Measurements from ENCODE around the gene ZC3H4.

ZC3H4 gene

GRCh38 chr19:47019431-47020041, 94.0 kb downstream of the ZC3H4 start, which contains the start of gene NPAS1:
Gene NPAS1, plus strand, starts transcription at chr19:47019837. Its CDS starts 1,211 bp downstream, at chr19:47021048.
- peak; percentile 11; the same call in 1 of the 3 replicates for ATAC-seq
- TF ChIP-seq CSRNP3 (CRISPR knock-in tag; IDR thresholded peaks at IDR 0.05) (no peak), ZNF70 (CRISPR knock-in tag; IDR thresholded peaks at IDR 0.05) (no peak), ZC3H10 (CRISPR knock-in tag; IDR thresholded peaks at IDR 0.05) (no peak), RARB (CRISPR knock-in tag; IDR thresholded peaks at IDR 0.05) (no peak), ZFP30 (CRISPR knock-in tag; IDR thresholded peaks at IDR 0.05) (no peak)

- TF ChIP-seq ZFP30 (CRISPR knock-in tag; IDR thresholded peaks at IDR 0.05): no peak
- TF ChIP-seq OSR1 (CRISPR knock-in tag; IDR thresholded peaks at IDR 0.05): no peak
- no peak for TF ChIP-seq ARNTL (CRISPR knock-in tag; IDR thresholded peaks at IDR 0.05; ENCODE audit: borderline replicate concordance, low read depth)
- no peak for TF ChIP-seq SNAI2 (CRISPR knock-in tag; IDR thresholded peaks at IDR 0.05)
- no peak for TF ChIP-seq CSRNP3 (CRISPR knock-in tag; IDR thresholded peaks at IDR 0.05)
- TF ChIP-seq ESRRG (CRISPR knock-in tag; IDR thresholded peaks at IDR 0.05): no peak
- ATAC-seq: no peak
Measured at GRCh38 chr19:47018923-47019322, 94.7 kb downstream of the ZC3H4 start.
